Measurements from ENCODE around the gene ITPR1.

Gene ITPR1

GRCh38 chr3:4507024-4507596 is 14.0 kb downstream of the ITPR1 start:
- H3K9me3 ChIP-seq (ENCODE audit: low read length), result no peaks in the 10 kb centered on the region
- H3K9me2 ChIP-seq (ENCODE audit: low read depth, low read length), result no peaks in the 10 kb centered on the region
- H3K4me2 ChIP-seq (ENCODE audit: low read length), result no peak overlapping the region
- H3K4me3 ChIP-seq (ENCODE audit: low read depth, low read length, poor library complexity, severe bottlenecking), result no peak overlapping the region
- no peak overlapping the region for H3K9ac ChIP-seq (ENCODE audit: low read length)
- H3K27me3 ChIP-seq (ENCODE audit: insufficient read depth, low read length), result no peaks in the 10 kb centered on the region
- H4K20me1 ChIP-seq (ENCODE audit: insufficient read depth, low read length), result no peaks in the 10 kb centered on the region; the same call in 1 of the 2 replicates
- TF ChIP-seq EZH2 (IDR thresholded peaks at IDR 0.05; ENCODE audit: borderline replicate concordance, low read length), result no peak
- TF ChIP-seq, protein P1, sequence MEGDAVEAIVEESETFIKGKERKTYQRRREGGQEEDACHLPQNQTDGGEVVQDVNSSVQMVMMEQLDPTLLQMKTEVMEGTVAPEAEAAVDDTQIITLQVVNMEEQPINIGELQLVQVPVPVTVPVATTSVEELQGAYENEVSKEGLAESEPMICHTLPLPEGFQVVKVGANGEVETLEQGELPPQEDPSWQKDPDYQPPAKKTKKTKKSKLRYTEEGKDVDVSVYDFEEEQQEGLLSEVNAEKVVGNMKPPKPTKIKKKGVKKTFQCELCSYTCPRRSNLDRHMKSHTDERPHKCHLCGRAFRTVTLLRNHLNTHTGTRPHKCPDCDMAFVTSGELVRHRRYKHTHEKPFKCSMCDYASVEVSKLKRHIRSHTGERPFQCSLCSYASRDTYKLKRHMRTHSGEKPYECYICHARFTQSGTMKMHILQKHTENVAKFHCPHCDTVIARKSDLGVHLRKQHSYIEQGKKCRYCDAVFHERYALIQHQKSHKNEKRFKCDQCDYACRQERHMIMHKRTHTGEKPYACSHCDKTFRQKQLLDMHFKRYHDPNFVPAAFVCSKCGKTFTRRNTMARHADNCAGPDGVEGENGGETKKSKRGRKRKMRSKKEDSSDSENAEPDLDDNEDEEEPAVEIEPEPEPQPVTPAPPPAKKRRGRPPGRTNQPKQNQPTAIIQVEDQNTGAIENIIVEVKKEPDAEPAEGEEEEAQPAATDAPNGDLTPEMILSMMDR (IDR thresholded peaks at IDR 0.05; ENCODE audit: low read length), result no peak
- no peaks in the 10 kb centered on the region for H3F3A ChIP-seq (ENCODE audit: insufficient read depth, low read length)
- no peak overlapping the region for H3K27ac ChIP-seq (ENCODE audit: low read depth, low read length, poor library complexity, severe bottlenecking)
- no peaks in the 10 kb centered on the region for H3K79me2 ChIP-seq (ENCODE audit: insufficient read depth, low read length)
- H3K4me1 ChIP-seq (ENCODE audit: insufficient read depth, low read length, severe bottlenecking), result peaks cover 31% of the 10 kb centered on the region
- H2AFZ ChIP-seq (ENCODE audit: low read length), result no peak overlapping the region
- no peaks in the 10 kb centered on the region; the same call in 1 of the 2 replicates for H3K36me3 ChIP-seq (ENCODE audit: insufficient read depth, low read length)

DNA sequence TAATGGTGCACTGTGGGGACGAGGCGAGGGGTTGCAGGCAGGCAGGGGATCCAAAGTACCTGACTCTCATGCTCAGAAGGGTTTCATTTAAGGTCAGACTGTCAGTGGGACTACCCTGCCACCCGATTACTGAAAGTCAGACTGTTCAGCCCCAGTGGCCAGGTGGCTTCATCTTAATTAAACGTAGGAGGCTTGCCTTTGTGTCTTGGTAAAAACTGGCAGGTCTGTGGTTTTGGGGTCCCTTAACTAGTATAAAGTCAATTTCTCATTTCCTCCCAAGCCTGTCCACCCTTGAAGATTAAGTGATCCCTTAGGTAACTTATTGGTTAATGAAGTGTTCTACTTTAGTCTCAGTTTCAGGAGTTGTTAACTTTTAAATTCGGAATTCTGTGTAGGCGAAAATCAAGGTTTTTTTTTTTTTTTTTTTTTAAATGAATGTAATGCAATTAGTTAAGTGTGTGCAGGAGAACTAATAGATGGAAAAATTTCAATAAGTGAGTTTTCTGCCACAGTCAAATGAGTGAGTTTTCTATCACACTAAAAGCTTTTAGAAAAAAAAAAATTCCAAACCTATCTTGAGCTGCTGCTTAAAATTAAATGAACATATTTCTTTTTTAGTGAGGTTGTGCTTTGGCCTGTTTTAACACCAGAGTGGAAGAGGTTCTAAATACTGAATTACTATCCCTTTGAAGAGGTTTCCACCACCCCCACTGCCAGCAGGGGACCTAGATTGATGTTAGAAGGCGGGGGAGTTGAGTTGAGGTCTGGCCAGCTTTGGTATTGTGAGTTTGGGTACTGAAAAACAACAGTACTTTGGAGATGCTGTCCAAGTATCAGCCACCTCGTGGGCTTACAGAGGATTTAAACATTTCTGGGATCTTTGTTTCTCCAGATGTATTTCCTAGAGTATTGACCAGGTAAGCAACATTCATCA is 15.2 kb downstream of the ITPR1 start:
- H3K27ac ChIP-seq (ENCODE audit: low read depth, low read length, poor library complexity, severe bottlenecking), result no peak overlapping the region
- no peaks in the 10 kb centered on the region for H3F3A ChIP-seq (ENCODE audit: insufficient read depth, low read length)
- no peaks in the 10 kb centered on the region; the same call in 1 of the 2 replicates for H4K20me1 ChIP-seq (ENCODE audit: insufficient read depth, low read length)
- no peak overlapping the region for H3K9ac ChIP-seq (ENCODE audit: low read length)
- no peak overlapping the region for H3K4me3 ChIP-seq (ENCODE audit: low read depth, low read length, poor library complexity, severe bottlenecking)
- TF ChIP-seq, protein P1 (IDR thresholded peaks at IDR 0.05; ENCODE audit: low read length), result no peak
- no peak for TF ChIP-seq EZH2 (IDR thresholded peaks at IDR 0.05; ENCODE audit: borderline replicate concordance, low read length)
- no peaks in the 10 kb centered on the region for H3K27me3 ChIP-seq (ENCODE audit: insufficient read depth, low read length)
- H3K36me3 ChIP-seq (ENCODE audit: insufficient read depth, low read length), result no peaks in the 10 kb centered on the region; the same call in 1 of the 2 replicates
- no peak overlapping the region for H2AFZ ChIP-seq (ENCODE audit: low read length)
- H3K79me2 ChIP-seq (ENCODE audit: insufficient read depth, low read length), result no peaks in the 10 kb centered on the region
- no peaks in the 10 kb centered on the region for H3K9me3 ChIP-seq (ENCODE audit: low read length)
- H3K4me1 ChIP-seq (ENCODE audit: insufficient read depth, low read length, severe bottlenecking), result peaks cover 25% of the 10 kb centered on the region
- H3K9me2 ChIP-seq (ENCODE audit: low read depth, low read length), result no peaks in the 10 kb centered on the region
- H3K4me2 ChIP-seq (ENCODE audit: low read length), result no peak overlapping the region

GRCh38 chr3:4509043-4509442 is 15.9 kb downstream of the ITPR1 start:
- H3K4me2 ChIP-seq (ENCODE audit: low read length), result no peak overlapping the region

More at GRCh38 chr3:4509043-4509442, 15.9 kb downstream of the ITPR1 start:
- Histone ChIP-seq H3K9ac (ENCODE audit: low read length) (no peak overlapping the region), H4K20me1 (ENCODE audit: insufficient read depth, low read length) (no peaks in the 10 kb centered on the region; the same call in 1 of the 2 replicates), H3K4me1 (ENCODE audit: insufficient read depth, low read length, severe bottlenecking) (peaks cover 18% of the 10 kb centered on the region), H3K9me2 (ENCODE audit: low read depth, low read length) (no peaks in the 10 kb centered on the region), H2AFZ (ENCODE audit: low read length) (no peak overlapping the region), H3K79me2 (ENCODE audit: insufficient read depth, low read length) (no peaks in the 10 kb centered on the region), H3K9me3 (ENCODE audit: low read length) (no peaks in the 10 kb centered on the region), H3F3A (ENCODE audit: insufficient read depth, low read length) (no peaks in the 10 kb centered on the region), H3K27ac (ENCODE audit: low read depth, low read length, poor library complexity, severe bottlenecking) (no peak overlapping the region), H3K4me3 (ENCODE audit: low read depth, low read length, poor library complexity, severe bottlenecking) (no peak overlapping the region), H3K27me3 (ENCODE audit: insufficient read depth, low read length) (no peaks in the 10 kb centered on the region), H3K36me3 (ENCODE audit: insufficient read depth, low read length) (no peaks in the 10 kb centered on the region; the same call in 1 of the 2 replicates)
- TF ChIP-seq, protein P1 (IDR thresholded peaks at IDR 0.05; ENCODE audit: low read length), result no peak
- TF ChIP-seq EZH2 (IDR thresholded peaks at IDR 0.05; ENCODE audit: borderline replicate concordance, low read length), result no peak
